Measurements from ENCODE around the gene SLC9A5. TPM values are rescaled to one million over a fixed set of nuclear protein-coding genes. Genes with fewer than 3 reads are reported as not detected.

The SLC9A5 gene
- total RNA-seq, 2 donors from 2014 or later: 7.6 to 7.9 TPM

GRCh38 chr16:67207249-67208091, 41.3 kb upstream of the SLC9A5 start:
- no peak for ATAC-seq (replicated peaks in 1 of 2)
- H3K9me3 Mint-ChIP-seq: no peaks in the 10 kb centered on the region
- no peak overlapping the region for H3K4me3 Mint-ChIP-seq
- no peak for DNase-seq
- no peaks in the 10 kb centered on the region for H3K27me3 Mint-ChIP-seq (ENCODE audit: low read depth)
- H3K4me1 Mint-ChIP-seq (ENCODE audit: low read depth): no peaks in the 10 kb centered on the region
- no peaks in the 10 kb centered on the region for H3K36me3 Mint-ChIP-seq (ENCODE audit: insufficient read depth in 2 of 2)
- no peak overlapping the region for H3K27ac Mint-ChIP-seq

GRCh38 chr16:67208154-67208896, 40.5 kb upstream of the SLC9A5 start:
- DNase-seq (no peak), ATAC-seq (replicated peaks in 1 of 2) (no peak)
- no peaks in the 10 kb centered on the region for H3K9me3 Mint-ChIP-seq
- H3K4me3 Mint-ChIP-seq: no peak overlapping the region
- no peaks in the 10 kb centered on the region for H3K4me1 Mint-ChIP-seq (ENCODE audit: low read depth)
- H3K27me3 Mint-ChIP-seq (ENCODE audit: low read depth): no peaks in the 10 kb centered on the region
- no peak overlapping the region for H3K27ac Mint-ChIP-seq
- no peaks in the 10 kb centered on the region for H3K36me3 Mint-ChIP-seq (ENCODE audit: insufficient read depth in 2 of 2)

- H3K36me3 Mint-ChIP-seq (ENCODE audit: insufficient read depth in 2 of 2): no peaks in the 10 kb centered on the region
- no peak overlapping the region for H3K4me3 Mint-ChIP-seq
- H3K9me3 Mint-ChIP-seq: no peaks in the 10 kb centered on the region
- no peaks in the 10 kb centered on the region for H3K4me1 Mint-ChIP-seq (ENCODE audit: low read depth)
- H3K27me3 Mint-ChIP-seq (ENCODE audit: low read depth): no peaks in the 10 kb centered on the region
- no peak for DNase-seq
- no peak overlapping the region for H3K27ac Mint-ChIP-seq
- no peak for ATAC-seq (replicated peaks in 1 of 2)
These were observed 39.2 kb upstream of the SLC9A5 start for GRCh38 chr16:67209565-67209964.

- H3K4me1 Mint-ChIP-seq (ENCODE audit: low read depth): no peaks in the 10 kb centered on the region
- H3K9me3 Mint-ChIP-seq: no peaks in the 10 kb centered on the region
- H3K27ac Mint-ChIP-seq: no peak overlapping the region
- no peak overlapping the region for H3K4me3 Mint-ChIP-seq
- H3K36me3 Mint-ChIP-seq (ENCODE audit: insufficient read depth in 2 of 2): no peaks in the 10 kb centered on the region
- ATAC-seq (replicated peaks in 1 of 2) (no peak), DNase-seq (no peak)
- H3K27me3 Mint-ChIP-seq (ENCODE audit: low read depth): no peaks in the 10 kb centered on the region
These were observed 38.5 kb upstream of the SLC9A5 start for GRCh38 chr16:67210069-67210937.

GRCh38 chr16:67211674-67212073, 37.1 kb upstream of the SLC9A5 start:
- Mint-ChIP-seq H3K36me3 (ENCODE audit: insufficient read depth in 2 of 2) (no peaks in the 10 kb centered on the region), H3K4me3 (no peak overlapping the region), H3K27me3 (ENCODE audit: low read depth) (no peaks in the 10 kb centered on the region), H3K9me3 (no peaks in the 10 kb centered on the region), H3K4me1 (ENCODE audit: low read depth) (no peaks in the 10 kb centered on the region), H3K27ac (no peak overlapping the region)
- no peak for DNase-seq
- ATAC-seq (replicated peaks in 1 of 2): no peak

GRCh38 chr16:67212766-67213165, 36.0 kb upstream of the SLC9A5 start:
- H3K4me3 Mint-ChIP-seq: no peak overlapping the region
- DNase-seq (no peak), ATAC-seq (replicated peaks in 1 of 2) (no peak)
- H3K36me3 Mint-ChIP-seq (ENCODE audit: insufficient read depth in 2 of 2): no peaks in the 10 kb centered on the region
- H3K4me1 Mint-ChIP-seq (ENCODE audit: low read depth): no peaks in the 10 kb centered on the region
- H3K27ac Mint-ChIP-seq: no peak overlapping the region
- H3K9me3 Mint-ChIP-seq: no peaks in the 10 kb centered on the region
- no peaks in the 10 kb centered on the region for H3K27me3 Mint-ChIP-seq (ENCODE audit: low read depth)

- Mint-ChIP-seq H3K9me3 (no peaks in the 10 kb centered on the region), H3K27me3 (ENCODE audit: low read depth) (no peaks in the 10 kb centered on the region), H3K4me3 (no peak overlapping the region), H3K36me3 (ENCODE audit: insufficient read depth in 2 of 2) (no peaks in the 10 kb centered on the region), H3K27ac (no peak overlapping the region), H3K4me1 (ENCODE audit: low read depth) (no peaks in the 10 kb centered on the region)
- DNase-seq (no peak), ATAC-seq (replicated peaks in 1 of 2) (no peak)
These were observed 35.4 kb upstream of the SLC9A5 start for GRCh38 chr16:67213197-67214019.

- ATAC-seq (replicated peaks in 1 of 2) (no peak), DNase-seq (no peak)
- H3K36me3 Mint-ChIP-seq (ENCODE audit: insufficient read depth in 2 of 2): no peaks in the 10 kb centered on the region
- H3K4me3 Mint-ChIP-seq: no peak overlapping the region
- H3K27me3 Mint-ChIP-seq (ENCODE audit: low read depth): no peaks in the 10 kb centered on the region
- H3K9me3 Mint-ChIP-seq: no peaks in the 10 kb centered on the region
- no peaks in the 10 kb centered on the region for H3K4me1 Mint-ChIP-seq (ENCODE audit: low read depth)
- H3K27ac Mint-ChIP-seq: no peak overlapping the region
These were observed 33.1 kb upstream of the SLC9A5 start for GRCh38 chr16:67215706-67216105.

- Mint-ChIP-seq H3K4me3 (no peak overlapping the region), H3K9me3 (no peaks in the 10 kb centered on the region), H3K4me1 (ENCODE audit: low read depth) (no peaks in the 10 kb centered on the region), H3K27ac (no peak overlapping the region), H3K27me3 (ENCODE audit: low read depth) (no peaks in the 10 kb centered on the region), H3K36me3 (ENCODE audit: insufficient read depth in 2 of 2) (peaks cover 0 to 2% of the 10 kb centered on the region in 2 donors)
- DNase-seq (no peak), ATAC-seq (replicated peaks in 1 of 2) (no peak)
These were observed 31.9 kb upstream of the SLC9A5 start for GRCh38 chr16:67216612-67217490.

GRCh38 chr16:67223992-67224391, 24.8 kb upstream of the SLC9A5 start:
- Mint-ChIP-seq H3K36me3 (ENCODE audit: insufficient read depth in 2 of 2) (peaks cover 2 to 5% of the 10 kb centered on the region in 2 donors), H3K4me1 (ENCODE audit: low read depth) (peaks cover 46% of the 10 kb centered on the region), H3K27ac (peak overlapping the region; percentile 20)

GRCh38 chr16:67226295-67226803, 22.4 kb upstream of the SLC9A5 start:
- H3K4me1 Mint-ChIP-seq (ENCODE audit: low read depth): peaks cover 46% of the 10 kb centered on the region
- H3K9me3 Mint-ChIP-seq: no peaks in the 10 kb centered on the region
- peaks cover 5 to 6% of the 10 kb centered on the region in 2 donors for H3K36me3 Mint-ChIP-seq (ENCODE audit: insufficient read depth in 2 of 2)
- ATAC-seq (replicated peaks in 1 of 2) (no peak), DNase-seq (no peak)
- no peaks in the 10 kb centered on the region for H3K27me3 Mint-ChIP-seq (ENCODE audit: low read depth)
- H3K4me3 Mint-ChIP-seq: peak overlapping the region; percentile 89 to 98
- H3K27ac Mint-ChIP-seq: peak overlapping the region; percentile 85

More at GRCh38 chr16:67223992-67224391, 24.8 kb upstream of the SLC9A5 start:
- H3K27me3 Mint-ChIP-seq (ENCODE audit: low read depth): no peaks in the 10 kb centered on the region
- H3K4me3 Mint-ChIP-seq: no peak overlapping the region
- no peak for DNase-seq
- ATAC-seq (replicated peaks in 1 of 2): no peak
- H3K9me3 Mint-ChIP-seq: no peaks in the 10 kb centered on the region

All from activated T-cell treated with anti-CD3 and anti-CD28 coated beads, Interleukin-2, amount 50 U/mL, for 72 hours (primary cell).